Osteocyte (in vitro differentiated cells): ENCODE measurements around the gene ZNF716. TPM values are rescaled to one million over a fixed set of nuclear protein-coding genes. Genes with fewer than 3 reads are reported as not detected.

Experiments
- DNase-seq: peaks from one replicate; pipeline ENCODE4 v3.0.0; 2021; ENCODE audit warnings: mixed read lengths; ENCODE audit not compliant: unreplicated experiment; ENCODE audit errors: extremely low spot score
- H3K27ac Mint-ChIP-seq: one replicate; pipeline ENCODE4 v1.8.0; 2021; ENCODE audit warnings: mild to moderate bottlenecking, mixed read lengths; ENCODE audit not compliant: unreplicated experiment
- H3K27me3 Mint-ChIP-seq: one replicate; pipeline ENCODE4 v1.8.0; 2021; ENCODE audit warnings: mixed read lengths; ENCODE audit not compliant: unreplicated experiment
- H3K36me3 Mint-ChIP-seq: one replicate; pipeline ENCODE4 v1.8.0; 2021; ENCODE audit warnings: mixed read lengths; ENCODE audit not compliant: unreplicated experiment
- H3K4me1 Mint-ChIP-seq: one replicate; pipeline ENCODE4 v1.8.0; 2021; ENCODE audit warnings: mixed read lengths; ENCODE audit not compliant: unreplicated experiment
- H3K4me3 Mint-ChIP-seq: one replicate; pipeline ENCODE4 v1.8.0; 2021; ENCODE audit warnings: mild to moderate bottlenecking, moderate library complexity, mixed read lengths; ENCODE audit not compliant: unreplicated experiment
- H3K9me3 Mint-ChIP-seq: one replicate; pipeline ENCODE4 v1.8.0; 2021; ENCODE audit warnings: mixed read lengths; ENCODE audit not compliant: unreplicated experiment
- total RNA-seq: library from RNA; stranded (reverse); gene quantifications from 2 replicates; pipeline ENCODE4 v1.2.1, GENCODE V29; 2021
- TF ChIP-seq, protein P1 (sequence below): fragments of 200-600 bp; sonication (generic); IDR thresholded peaks from 2 replicates; pipeline ENCODE4 v1.5.0; 2021; ENCODE audit warnings: antibody characterized with exemption, mild to moderate bottlenecking, moderate library complexity

Gene ZNF716
- total RNA-seq, 1 donor from 2014 or later = not detected

DNA sequence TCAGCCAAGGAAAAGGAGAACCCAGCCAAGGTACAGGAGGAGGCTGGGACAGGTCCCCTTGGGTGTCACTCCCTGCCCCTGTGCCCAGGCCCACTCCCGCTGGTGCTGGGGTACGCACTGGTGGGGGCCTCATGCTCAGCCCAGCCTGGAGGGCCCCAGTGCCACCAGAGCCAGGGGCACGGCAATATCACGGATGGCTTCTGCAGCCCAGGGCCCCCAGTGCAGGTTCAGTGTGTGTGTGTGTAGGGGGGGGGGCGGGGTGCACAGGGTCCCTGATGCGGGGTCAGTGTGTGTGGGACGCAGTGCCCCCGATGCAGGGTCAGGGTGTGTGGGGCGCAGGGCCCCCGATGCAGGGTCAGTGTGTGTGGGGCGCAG lies 23.4 kb upstream of the ZNF716 start:
- no peak for DNase-seq
- H3K27ac Mint-ChIP-seq = no peak overlapping the region
- H3K36me3 Mint-ChIP-seq = no peaks in the 10 kb centered on the region
- H3K9me3 Mint-ChIP-seq = peaks cover 40% of the 10 kb centered on the region
- TF ChIP-seq, protein P1, sequence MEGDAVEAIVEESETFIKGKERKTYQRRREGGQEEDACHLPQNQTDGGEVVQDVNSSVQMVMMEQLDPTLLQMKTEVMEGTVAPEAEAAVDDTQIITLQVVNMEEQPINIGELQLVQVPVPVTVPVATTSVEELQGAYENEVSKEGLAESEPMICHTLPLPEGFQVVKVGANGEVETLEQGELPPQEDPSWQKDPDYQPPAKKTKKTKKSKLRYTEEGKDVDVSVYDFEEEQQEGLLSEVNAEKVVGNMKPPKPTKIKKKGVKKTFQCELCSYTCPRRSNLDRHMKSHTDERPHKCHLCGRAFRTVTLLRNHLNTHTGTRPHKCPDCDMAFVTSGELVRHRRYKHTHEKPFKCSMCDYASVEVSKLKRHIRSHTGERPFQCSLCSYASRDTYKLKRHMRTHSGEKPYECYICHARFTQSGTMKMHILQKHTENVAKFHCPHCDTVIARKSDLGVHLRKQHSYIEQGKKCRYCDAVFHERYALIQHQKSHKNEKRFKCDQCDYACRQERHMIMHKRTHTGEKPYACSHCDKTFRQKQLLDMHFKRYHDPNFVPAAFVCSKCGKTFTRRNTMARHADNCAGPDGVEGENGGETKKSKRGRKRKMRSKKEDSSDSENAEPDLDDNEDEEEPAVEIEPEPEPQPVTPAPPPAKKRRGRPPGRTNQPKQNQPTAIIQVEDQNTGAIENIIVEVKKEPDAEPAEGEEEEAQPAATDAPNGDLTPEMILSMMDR = no peak
- H3K4me3 Mint-ChIP-seq = no peak overlapping the region
- H3K4me1 Mint-ChIP-seq = no peaks in the 10 kb centered on the region
- no peaks in the 10 kb centered on the region for H3K27me3 Mint-ChIP-seq

DNA sequence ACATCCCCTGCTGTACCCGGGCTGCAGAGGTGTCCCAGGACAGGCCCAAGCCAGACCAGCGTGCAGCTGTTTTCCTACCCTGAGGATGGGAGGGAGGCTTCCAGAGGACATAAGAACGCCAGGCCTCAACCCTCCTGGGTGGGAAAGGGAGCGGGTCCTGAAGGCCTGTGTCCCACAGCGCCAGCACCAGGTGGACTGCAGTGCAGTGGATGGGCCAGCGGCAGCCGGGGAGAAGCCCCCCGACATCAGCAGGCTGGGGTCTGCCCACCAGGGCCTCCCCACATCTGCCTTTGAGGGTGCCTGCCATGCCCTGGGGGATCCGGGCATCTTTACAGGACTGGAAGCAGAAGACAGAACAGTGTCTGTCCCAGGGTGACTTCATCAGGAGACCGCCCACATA lies 22.8 kb upstream of the ZNF716 start:
- TF ChIP-seq, protein P1 = no peak
- Mint-ChIP-seq H3K27ac (no peak overlapping the region), H3K4me3 (no peak overlapping the region), H3K27me3 (no peaks in the 10 kb centered on the region), H3K9me3 (peaks cover 41% of the 10 kb centered on the region), H3K36me3 (no peaks in the 10 kb centered on the region), H3K4me1 (no peaks in the 10 kb centered on the region)
- no peak for DNase-seq

DNA sequence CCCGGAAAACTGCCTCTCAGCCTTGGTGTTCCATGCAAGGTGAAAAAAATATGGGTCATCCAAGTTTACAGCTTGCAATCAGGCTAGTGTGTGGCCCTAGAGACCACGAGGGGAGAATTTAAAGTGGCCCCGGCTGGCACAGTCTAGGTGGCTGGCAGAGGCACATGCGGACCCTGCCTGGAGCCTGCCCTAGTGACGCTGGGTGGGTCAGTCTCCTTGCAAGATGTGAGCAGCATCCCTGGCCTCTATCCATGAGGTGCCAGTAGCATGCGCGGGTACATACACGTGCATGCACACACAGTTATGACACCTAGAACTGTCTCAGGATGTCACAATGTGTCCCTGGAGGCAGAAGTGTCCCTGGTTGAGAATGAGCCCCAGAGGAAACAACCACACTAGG lies 22.4 kb upstream of the ZNF716 start:
- H3K9me3 Mint-ChIP-seq = peaks cover 42% of the 10 kb centered on the region
- no peak overlapping the region for H3K27ac Mint-ChIP-seq
- DNase-seq = no peak
- TF ChIP-seq, protein P1 = no peak
- H3K27me3 Mint-ChIP-seq = no peaks in the 10 kb centered on the region
- H3K4me1 Mint-ChIP-seq = no peaks in the 10 kb centered on the region
- no peak overlapping the region for H3K4me3 Mint-ChIP-seq
- no peaks in the 10 kb centered on the region for H3K36me3 Mint-ChIP-seq

DNA sequence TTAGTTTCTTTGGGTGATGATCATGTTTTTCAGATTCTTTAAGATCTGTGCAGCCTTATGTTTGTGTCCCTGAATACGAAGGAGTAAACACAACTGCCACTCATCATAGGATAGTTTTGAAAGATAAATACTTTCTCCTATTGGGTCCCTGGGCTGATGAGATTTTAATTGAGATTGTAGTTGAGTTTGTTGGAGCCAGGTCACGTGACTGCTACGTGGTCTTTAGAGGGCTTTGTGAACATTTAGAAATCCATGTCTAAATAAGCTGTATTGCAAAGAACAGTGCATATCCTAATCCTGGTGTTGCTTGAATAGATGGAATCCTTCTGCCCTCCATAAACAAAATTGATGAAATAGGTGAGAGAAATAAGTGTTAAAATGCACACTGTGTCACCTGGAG lies 17.4 kb upstream of the ZNF716 start:
- Mint-ChIP-seq H3K27me3 (no peaks in the 10 kb centered on the region), H3K4me1 (no peaks in the 10 kb centered on the region), H3K4me3 (no peak overlapping the region), H3K27ac (no peak overlapping the region), H3K36me3 (no peaks in the 10 kb centered on the region), H3K9me3 (peaks cover 56% of the 10 kb centered on the region)
- TF ChIP-seq, protein P1 = no peak
- DNase-seq = no peak

DNA sequence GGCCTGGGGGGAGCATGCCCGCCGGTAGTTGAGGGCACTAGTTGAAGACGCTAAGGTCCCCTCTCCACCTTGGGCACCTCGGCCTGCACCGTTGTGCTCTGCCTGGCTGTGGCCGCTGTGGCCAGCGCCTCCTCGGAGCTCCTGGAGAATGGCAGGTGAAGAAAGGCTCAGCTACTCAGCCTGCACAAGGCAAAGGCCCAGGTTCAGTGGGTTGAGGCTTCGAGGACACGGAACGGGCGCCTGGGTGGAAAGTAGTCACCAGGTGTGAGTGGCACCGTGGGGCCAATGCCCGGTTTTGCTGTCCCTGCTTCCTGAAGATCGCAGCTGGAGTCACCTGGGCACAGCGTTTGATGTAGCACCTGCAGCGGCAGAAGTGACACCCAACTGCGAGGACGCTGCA lies 12.4 kb upstream of the ZNF716 start:
- H3K9me3 Mint-ChIP-seq = peaks cover 34% of the 10 kb centered on the region
- DNase-seq = no peak
- no peak overlapping the region for H3K4me3 Mint-ChIP-seq
- no peak overlapping the region for H3K27ac Mint-ChIP-seq
- no peaks in the 10 kb centered on the region for H3K36me3 Mint-ChIP-seq
- no peaks in the 10 kb centered on the region for H3K4me1 Mint-ChIP-seq
- no peaks in the 10 kb centered on the region for H3K27me3 Mint-ChIP-seq
- TF ChIP-seq, protein P1 = no peak
